ENCODE data around the gene EEFSEC. TPM values are rescaled to one million over a fixed set of nuclear protein-coding genes. Genes with fewer than 3 reads are reported as not detected.

EEFSEC gene
- total and polyA plus RNA-seq, 2 experiments from 2014 or later, result 4.9 to 18.7 TPM

- Histone ChIP-seq H3K27me3 (replicated peaks; ENCODE audit: insufficient read depth) (no peaks in the 10 kb centered on the region), H3K27ac (no peak overlapping the region), H3K9me2 (ENCODE audit: insufficient read depth) (no peaks in the 10 kb centered on the region), H3K4me1 (ENCODE audit: insufficient read depth) (no peaks in the 10 kb centered on the region), H2AFZ (no peak overlapping the region), H3K9me3 (ENCODE audit: low read depth) (no peaks in the 10 kb centered on the region), H3K4me2 (ENCODE audit: unreplicated experiment) (no peak overlapping the region), H3K4me3 (no peak overlapping the region), H3K36me3 (ENCODE audit: low read depth) (no peaks in the 10 kb centered on the region; the same call in 1 of the 2 replicates), H3K9ac (no peak overlapping the region), H4K20me1 (ENCODE audit: insufficient read depth) (no peaks in the 10 kb centered on the region), H3K79me2 (ENCODE audit: insufficient read depth) (no peaks in the 10 kb centered on the region), H3F3A (ENCODE audit: insufficient read depth) (no peaks in the 10 kb centered on the region)
- DNase-seq, result no peak
- WGBS, 2 experiments (ENCODE audit: low coverage in 1 of 2, low lambda C conversion rate in 2 of 2, missing lambda C conversion rate in 2 of 2), result 94% methylated on average over 6 of the region's 6 CpGs
- no peak for TF ChIP-seq EZH2phosphoT487 (IDR thresholded peaks at IDR 0.05; ENCODE audit: insufficient read depth, low read depth)
- TF ChIP-seq EZH2 (IDR thresholded peaks at IDR 0.05; ENCODE audit: insufficient read depth, poor library complexity, severe bottlenecking), result no peak
- in situ Hi-C loops (cut with MboI), result no loop called here
These were observed 104.4 kb downstream of the EEFSEC start for GRCh38 chr3:128257632-128258031.

DNA sequence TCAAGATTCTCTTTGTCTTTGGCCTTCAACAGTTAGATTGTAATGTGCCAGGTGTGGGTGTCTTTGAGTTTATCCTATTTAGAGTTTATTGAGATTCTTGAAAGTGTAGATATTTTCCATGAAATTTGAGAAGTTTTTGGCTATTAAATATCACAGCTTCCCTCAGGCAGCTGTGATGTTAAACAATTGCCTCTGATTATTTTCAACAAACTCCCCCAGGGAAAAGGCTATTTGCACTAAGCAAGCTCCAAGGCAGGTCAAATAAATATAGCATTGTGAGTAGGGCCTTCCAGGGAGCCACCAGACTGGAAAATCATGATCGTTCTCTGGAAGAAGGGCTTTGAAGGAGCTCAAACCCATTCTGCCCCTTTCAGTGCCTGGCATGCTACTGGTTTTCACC lies 107.0 kb downstream of the EEFSEC start:
- Histone ChIP-seq H3K4me3 (no peak overlapping the region), H3K4me1 (ENCODE audit: insufficient read depth) (no peaks in the 10 kb centered on the region), H3F3A (ENCODE audit: insufficient read depth) (no peaks in the 10 kb centered on the region), H3K27me3 (replicated peaks; ENCODE audit: insufficient read depth) (no peaks in the 10 kb centered on the region), H3K4me2 (ENCODE audit: unreplicated experiment) (no peak overlapping the region), H3K27ac (no peak overlapping the region), H3K36me3 (ENCODE audit: low read depth) (no peaks in the 10 kb centered on the region; the same call in 1 of the 2 replicates), H3K9me2 (ENCODE audit: insufficient read depth) (no peaks in the 10 kb centered on the region), H3K9ac (no peak overlapping the region), H3K79me2 (ENCODE audit: insufficient read depth) (no peaks in the 10 kb centered on the region), H2AFZ (no peak overlapping the region), H4K20me1 (ENCODE audit: insufficient read depth) (no peaks in the 10 kb centered on the region), H3K9me3 (ENCODE audit: low read depth) (no peaks in the 10 kb centered on the region)
- in situ Hi-C loops (cut with MboI), result no loop called here
- DNase-seq, result no peak
- TF ChIP-seq EZH2 (IDR thresholded peaks at IDR 0.05; ENCODE audit: insufficient read depth, poor library complexity, severe bottlenecking) (no peak), EZH2phosphoT487 (IDR thresholded peaks at IDR 0.05; ENCODE audit: insufficient read depth, low read depth) (no peak)
- 89 to 100% methylated on average over 1 of the region's 1 CpG for WGBS, 2 experiments (ENCODE audit: low coverage in 1 of 2, low lambda C conversion rate in 2 of 2, missing lambda C conversion rate in 2 of 2)

GRCh38 chr3:128262457-128262856 lies 109.2 kb downstream of the EEFSEC start:
- in situ Hi-C loops (cut with MboI), result no loop called here
- H3K4me2 ChIP-seq (ENCODE audit: unreplicated experiment), result no peak overlapping the region
- no peaks in the 10 kb centered on the region for H3K4me1 ChIP-seq (ENCODE audit: insufficient read depth)
- H2AFZ ChIP-seq, result no peak overlapping the region
- DNase-seq, result no peak
- no peaks in the 10 kb centered on the region for H3F3A ChIP-seq (ENCODE audit: insufficient read depth)
- WGBS, 2 experiments (ENCODE audit: low coverage in 1 of 2, low lambda C conversion rate in 2 of 2, missing lambda C conversion rate in 2 of 2), result 98 to 100% methylated on average over 3 of the region's 3 CpGs
- no peaks in the 10 kb centered on the region for H3K79me2 ChIP-seq (ENCODE audit: insufficient read depth)
- H3K9ac ChIP-seq, result no peak overlapping the region
- H3K36me3 ChIP-seq (ENCODE audit: low read depth), result no peaks in the 10 kb centered on the region; the same call in 1 of the 2 replicates
- H3K27me3 ChIP-seq (replicated peaks; ENCODE audit: insufficient read depth), result no peaks in the 10 kb centered on the region
- H3K9me3 ChIP-seq (ENCODE audit: low read depth), result no peaks in the 10 kb centered on the region
- no peak overlapping the region for H3K27ac ChIP-seq
- TF ChIP-seq EZH2phosphoT487 (IDR thresholded peaks at IDR 0.05; ENCODE audit: insufficient read depth, low read depth), result no peak
- TF ChIP-seq EZH2 (IDR thresholded peaks at IDR 0.05; ENCODE audit: insufficient read depth, poor library complexity, severe bottlenecking), result no peak
- H3K9me2 ChIP-seq (ENCODE audit: insufficient read depth), result no peaks in the 10 kb centered on the region
- H3K4me3 ChIP-seq, result no peak overlapping the region
- H4K20me1 ChIP-seq (ENCODE audit: insufficient read depth), result no peaks in the 10 kb centered on the region

GRCh38 chr3:128263118-128263517 lies 109.8 kb downstream of the EEFSEC start:
- H3K9ac ChIP-seq, result no peak overlapping the region
- no peaks in the 10 kb centered on the region; the same call in 1 of the 2 replicates for H3K36me3 ChIP-seq (ENCODE audit: low read depth)
- no peaks in the 10 kb centered on the region for H3K9me2 ChIP-seq (ENCODE audit: insufficient read depth)
- 96 to 97% methylated on average over 8 of the region's 8 CpGs for WGBS, 2 experiments (ENCODE audit: low coverage in 1 of 2, low lambda C conversion rate in 2 of 2, missing lambda C conversion rate in 2 of 2)
- no peaks in the 10 kb centered on the region for H3K27me3 ChIP-seq (replicated peaks; ENCODE audit: insufficient read depth)
- no peaks in the 10 kb centered on the region for H3F3A ChIP-seq (ENCODE audit: insufficient read depth)
- no peak for TF ChIP-seq EZH2 (IDR thresholded peaks at IDR 0.05; ENCODE audit: insufficient read depth, poor library complexity, severe bottlenecking)
- no peak for TF ChIP-seq EZH2phosphoT487 (IDR thresholded peaks at IDR 0.05; ENCODE audit: insufficient read depth, low read depth)
- H3K4me2 ChIP-seq (ENCODE audit: unreplicated experiment), result no peak overlapping the region
- in situ Hi-C loops (cut with MboI), result no loop called here
- no peaks in the 10 kb centered on the region for H3K4me1 ChIP-seq (ENCODE audit: insufficient read depth)
- no peak for DNase-seq
- H2AFZ ChIP-seq, result no peak overlapping the region
- H3K79me2 ChIP-seq (ENCODE audit: insufficient read depth), result no peaks in the 10 kb centered on the region
- H4K20me1 ChIP-seq (ENCODE audit: insufficient read depth), result no peaks in the 10 kb centered on the region
- no peaks in the 10 kb centered on the region for H3K9me3 ChIP-seq (ENCODE audit: low read depth)
- H3K27ac ChIP-seq, result no peak overlapping the region
- no peak overlapping the region for H3K4me3 ChIP-seq

GRCh38 chr3:128263946-128264345 lies 110.7 kb downstream of the EEFSEC start:
- Histone ChIP-seq H3K27ac (no peak overlapping the region), H3K27me3 (replicated peaks; ENCODE audit: insufficient read depth) (no peaks in the 10 kb centered on the region)
- DNase-seq, result no peak

More at GRCh38 chr3:128263946-128264345, 110.7 kb downstream of the EEFSEC start:
- no peaks in the 10 kb centered on the region for H3K4me1 ChIP-seq (ENCODE audit: insufficient read depth)
- TF ChIP-seq EZH2phosphoT487 (IDR thresholded peaks at IDR 0.05; ENCODE audit: insufficient read depth, low read depth) (no peak), EZH2 (IDR thresholded peaks at IDR 0.05; ENCODE audit: insufficient read depth, poor library complexity, severe bottlenecking) (no peak)
- no peak overlapping the region for H3K4me2 ChIP-seq (ENCODE audit: unreplicated experiment)
- H4K20me1 ChIP-seq (ENCODE audit: insufficient read depth), result no peaks in the 10 kb centered on the region
- in situ Hi-C loops (cut with MboI), result no loop called here
- H3K4me3 ChIP-seq, result no peak overlapping the region
- H3F3A ChIP-seq (ENCODE audit: insufficient read depth), result no peaks in the 10 kb centered on the region
- no peaks in the 10 kb centered on the region for H3K79me2 ChIP-seq (ENCODE audit: insufficient read depth)
- no peak overlapping the region for H2AFZ ChIP-seq
- no peaks in the 10 kb centered on the region for H3K9me3 ChIP-seq (ENCODE audit: low read depth)
- H3K9me2 ChIP-seq (ENCODE audit: insufficient read depth), result no peaks in the 10 kb centered on the region
- H3K9ac ChIP-seq, result no peak overlapping the region
- 96 to 97% methylated on average over 6 of the region's 6 CpGs for WGBS, 2 experiments (ENCODE audit: low coverage in 1 of 2, low lambda C conversion rate in 2 of 2, missing lambda C conversion rate in 2 of 2)
- no peaks in the 10 kb centered on the region; the same call in 1 of the 2 replicates for H3K36me3 ChIP-seq (ENCODE audit: low read depth)

Measured in GM23248 (cell line).